HEK293 (cell line): ENCODE measurements around the gene THSD4.

Experiments
- CTCF ChIP-seq: fragments of 450-650 bp; formaldehyde crosslinking; IDR thresholded peaks from 2 replicates; pipeline ENCODE4 v1.5.1; 2016; ENCODE audit warnings: missing biosample characterization, missing genetic modification characterization
- KLF10 ChIP-seq: fragments of 450-650 bp; IDR thresholded peaks from 2 replicates; pipeline ENCODE4 v1.5.1; 2018; ENCODE audit warnings: missing biosample characterization, mild to moderate bottlenecking, missing genetic modification characterization
- SP2 ChIP-seq: fragments of 450-650 bp; formaldehyde crosslinking; IDR thresholded peaks from 2 replicates; pipeline ENCODE4 v1.5.1; 2016; ENCODE audit warnings: missing biosample characterization, missing genetic modification characterization
- YY1 ChIP-seq: fragments of 450-650 bp; formaldehyde crosslinking; IDR thresholded peaks from 2 replicates; pipeline ENCODE4 v1.5.1; 2018; ENCODE audit warnings: missing biosample characterization, missing genetic modification characterization
- ZBTB17 ChIP-seq: fragments of 450-650 bp; formaldehyde crosslinking; IDR thresholded peaks from 2 replicates; pipeline ENCODE4 v1.5.1; 2016; ENCODE audit warnings: missing biosample characterization, missing genetic modification characterization
- ZBTB8A ChIP-seq: fragments of 450-650 bp; formaldehyde crosslinking; IDR thresholded peaks from 2 replicates; pipeline ENCODE4 v1.5.1; 2016; ENCODE audit warnings: missing biosample characterization, missing genetic modification characterization
- ZNF223 ChIP-seq: fragments of 450-650 bp; formaldehyde crosslinking; IDR thresholded peaks from 2 replicates; pipeline ENCODE4 v1.5.1; 2016; ENCODE audit warnings: missing biosample characterization, missing genetic modification characterization
- ZNF324 ChIP-seq: fragments of 450-650 bp; formaldehyde crosslinking; IDR thresholded peaks from 2 replicates; pipeline ENCODE4 v1.5.1; 2016; ENCODE audit warnings: missing biosample characterization, missing genetic modification characterization
- ZNF510 ChIP-seq: fragments of 450-650 bp; formaldehyde crosslinking; IDR thresholded peaks from 2 replicates; pipeline ENCODE4 v1.5.1; 2018; ENCODE audit warnings: mild to moderate bottlenecking, missing genetic modification characterization, missing biosample characterization; ENCODE audit not compliant: insufficient replicate concordance
- ZNF704 ChIP-seq: fragments of 450-650 bp; formaldehyde crosslinking; IDR thresholded peaks from 2 replicates; pipeline ENCODE4 v1.5.1; 2016; ENCODE audit warnings: missing biosample characterization, missing genetic modification characterization
- ZSCAN18 ChIP-seq: fragments of 450-650 bp; formaldehyde crosslinking; IDR thresholded peaks from 2 replicates; pipeline ENCODE4 v1.5.1; 2016; ENCODE audit warnings: missing biosample characterization, missing genetic modification characterization
- TF ChIP-seq, protein P1 (sequence below): fragments of 450-650 bp; formaldehyde crosslinking; IDR thresholded peaks from 2 replicates; pipeline ENCODE4 v1.5.1; 2017; ENCODE audit warnings: missing biosample characterization, missing genetic modification characterization

GRCh38 chr15:71096676-71097075 lies 18.6 kb upstream of the THSD4 start:
- TF ChIP-seq CTCF (tag by site-specific recombination) (no peak), ZBTB8A (no peak), ZBTB17 (tag by site-specific recombination) (no peak), SP2 (tag by site-specific recombination) (no peak), ZNF704 (tag by site-specific recombination) (no peak), YY1 (tag by site-specific recombination) (no peak), ZNF223 (tag by site-specific recombination) (no peak), KLF10 (tag by site-specific recombination) (no peak), ZSCAN18 (tag by site-specific recombination) (no peak), ZNF324 (no peak), ZNF510 (tag by site-specific recombination) (no peak)
- TF ChIP-seq, protein P1, sequence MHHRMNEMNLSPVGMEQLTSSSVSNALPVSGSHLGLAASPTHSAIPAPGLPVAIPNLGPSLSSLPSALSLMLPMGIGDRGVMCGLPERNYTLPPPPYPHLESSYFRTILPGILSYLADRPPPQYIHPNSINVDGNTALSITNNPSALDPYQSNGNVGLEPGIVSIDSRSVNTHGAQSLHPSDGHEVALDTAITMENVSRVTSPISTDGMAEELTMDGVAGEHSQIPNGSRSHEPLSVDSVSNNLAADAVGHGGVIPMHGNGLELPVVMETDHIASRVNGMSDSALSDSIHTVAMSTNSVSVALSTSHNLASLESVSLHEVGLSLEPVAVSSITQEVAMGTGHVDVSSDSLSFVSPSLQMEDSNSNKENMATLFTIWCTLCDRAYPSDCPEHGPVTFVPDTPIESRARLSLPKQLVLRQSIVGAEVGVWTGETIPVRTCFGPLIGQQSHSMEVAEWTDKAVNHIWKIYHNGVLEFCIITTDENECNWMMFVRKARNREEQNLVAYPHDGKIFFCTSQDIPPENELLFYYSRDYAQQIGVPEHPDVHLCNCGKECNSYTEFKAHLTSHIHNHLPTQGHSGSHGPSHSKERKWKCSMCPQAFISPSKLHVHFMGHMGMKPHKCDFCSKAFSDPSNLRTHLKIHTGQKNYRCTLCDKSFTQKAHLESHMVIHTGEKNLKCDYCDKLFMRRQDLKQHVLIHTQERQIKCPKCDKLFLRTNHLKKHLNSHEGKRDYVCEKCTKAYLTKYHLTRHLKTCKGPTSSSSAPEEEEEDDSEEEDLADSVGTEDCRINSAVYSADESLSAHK (tag by site-specific recombination) = no peak
